ENCODE measurements around the gene EPSTI1.

Gene EPSTI1

DNA sequence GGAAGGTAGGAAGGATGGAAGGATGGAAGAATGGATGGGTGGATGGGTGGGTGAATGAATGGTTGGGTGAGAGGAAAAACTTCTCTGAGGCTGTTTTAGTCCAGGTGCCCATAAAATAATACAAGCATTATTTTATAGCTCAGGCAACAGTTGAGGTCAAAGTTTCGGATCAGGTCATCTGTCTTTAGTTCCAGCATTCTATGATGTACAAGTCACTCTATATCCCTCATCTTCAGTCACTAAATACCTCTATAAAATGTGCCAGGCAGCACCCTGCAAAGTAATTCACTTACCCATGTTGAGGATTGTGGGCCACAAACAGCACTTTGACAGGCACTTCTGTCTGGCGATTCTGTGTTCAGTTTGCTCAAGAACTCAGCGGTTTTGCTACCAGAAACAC lies 66.0 kb downstream of the EPSTI1 start:
- Mint-ChIP-seq H3K36me3 (peaks cover 58% of the 10 kb centered on the region), H3K9me3 (no peaks in the 10 kb centered on the region), H3K4me1 (no peaks in the 10 kb centered on the region), H3K27ac (no peak overlapping the region), H3K4me3 (no peak overlapping the region), H3K27me3 (no peaks in the 10 kb centered on the region)
- DNase-seq (ENCODE audit: low spot score in 2 of 2), result no peak
- no peak for ATAC-seq (ENCODE audit: low read depth)

- no peak overlapping the region for H3K4me3 Mint-ChIP-seq
- no peak overlapping the region for H3K27ac Mint-ChIP-seq
- no peaks in the 10 kb centered on the region for H3K27me3 Mint-ChIP-seq
- no peak for DNase-seq (ENCODE audit: low spot score in 2 of 2)
- H3K9me3 Mint-ChIP-seq, result no peaks in the 10 kb centered on the region
- peaks cover 60% of the 10 kb centered on the region for H3K36me3 Mint-ChIP-seq
- ATAC-seq (ENCODE audit: low read depth), result no peak
- no peaks in the 10 kb centered on the region for H3K4me1 Mint-ChIP-seq
Observed at GRCh38 chr13:42925626-42926025, 66.4 kb downstream of the EPSTI1 start.

DNA sequence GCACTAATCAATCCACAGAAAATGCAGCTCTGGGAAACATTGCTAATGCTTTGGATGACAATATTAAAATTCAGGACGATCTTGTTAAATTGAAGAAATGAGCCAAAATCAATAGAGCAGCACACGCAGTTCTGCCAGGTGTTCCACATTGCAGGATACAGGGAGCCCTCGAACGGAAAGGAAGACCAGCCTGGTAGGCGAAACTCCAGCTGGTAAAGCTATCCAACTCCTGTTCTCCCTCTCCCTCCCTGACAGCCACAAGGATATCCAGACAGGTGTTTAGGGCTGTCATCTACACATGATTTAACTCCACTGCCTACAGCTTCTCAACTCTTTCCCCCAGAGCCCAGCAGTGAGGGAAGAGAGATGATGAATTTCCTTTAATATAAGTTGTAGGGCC lies 67.7 kb downstream of the EPSTI1 start:
- Mint-ChIP-seq H3K27me3 (no peaks in the 10 kb centered on the region), H3K27ac (no peak overlapping the region), H3K4me1 (no peaks in the 10 kb centered on the region), H3K9me3 (no peaks in the 10 kb centered on the region), H3K36me3 (peaks cover 67% of the 10 kb centered on the region), H3K4me3 (no peak overlapping the region)
- no peak for DNase-seq (ENCODE audit: low spot score in 2 of 2)
- no peak for ATAC-seq (ENCODE audit: low read depth)

- H3K27me3 Mint-ChIP-seq, result no peaks in the 10 kb centered on the region
- no peaks in the 10 kb centered on the region for H3K4me1 Mint-ChIP-seq
- H3K4me3 Mint-ChIP-seq, result no peak overlapping the region
- ATAC-seq (ENCODE audit: low read depth) (no peak), DNase-seq (ENCODE audit: low spot score in 2 of 2) (no peak)
- H3K27ac Mint-ChIP-seq, result no peak overlapping the region
- peaks cover 27% of the 10 kb centered on the region for H3K36me3 Mint-ChIP-seq
- H3K9me3 Mint-ChIP-seq, result no peaks in the 10 kb centered on the region
Observed at GRCh38 chr13:42907745-42908144, 84.3 kb downstream of the EPSTI1 start.

DNA sequence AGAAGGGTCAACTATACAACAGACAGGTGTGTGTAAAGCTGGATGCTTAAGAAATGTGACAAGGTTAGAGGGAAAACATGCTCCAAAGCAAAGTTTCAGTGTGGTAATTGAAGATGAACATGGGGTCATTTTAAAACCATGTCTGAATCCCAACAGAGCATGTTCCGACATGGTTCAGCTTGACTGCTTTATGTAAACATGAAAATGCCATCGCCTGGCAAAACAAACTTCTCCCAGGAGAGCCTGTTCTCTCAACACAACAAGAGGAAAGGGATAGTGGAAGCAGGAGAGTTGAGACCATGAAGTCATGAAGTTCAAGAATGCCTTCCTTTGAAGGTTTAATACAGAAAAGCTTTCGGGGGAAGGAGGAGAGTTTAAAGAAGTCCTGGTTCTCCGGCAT lies 85.8 kb downstream of the EPSTI1 start:
- H3K27me3 Mint-ChIP-seq, result no peaks in the 10 kb centered on the region
- H3K4me1 Mint-ChIP-seq, result no peaks in the 10 kb centered on the region

DNA sequence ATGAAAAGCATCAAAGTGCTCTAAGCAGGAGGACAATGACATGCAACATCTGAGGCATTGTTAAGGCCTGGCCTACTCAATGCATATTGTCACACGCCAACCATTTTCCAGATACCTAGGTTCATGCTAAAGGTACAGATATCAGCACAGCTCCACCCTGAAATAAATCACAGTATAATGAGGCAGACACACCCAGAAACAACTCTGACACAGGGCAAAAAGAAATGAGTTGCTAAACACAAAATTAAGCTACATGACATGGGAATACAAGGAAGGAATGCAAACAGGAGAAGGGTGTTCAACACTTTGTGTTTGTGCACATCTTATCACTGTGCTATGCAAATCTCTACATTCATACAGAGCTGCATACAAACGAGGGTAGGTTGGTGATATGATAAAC lies 86.5 kb downstream of the EPSTI1 start:
- H3K27me3 Mint-ChIP-seq, result no peaks in the 10 kb centered on the region
- H3K36me3 Mint-ChIP-seq, result peaks cover 28% of the 10 kb centered on the region
- ATAC-seq (ENCODE audit: low read depth), result no peak
- H3K4me3 Mint-ChIP-seq, result no peak overlapping the region
- H3K27ac Mint-ChIP-seq, result no peak overlapping the region
- H3K4me1 Mint-ChIP-seq, result no peaks in the 10 kb centered on the region
- H3K9me3 Mint-ChIP-seq, result no peaks in the 10 kb centered on the region
- DNase-seq (ENCODE audit: low spot score in 2 of 2), result no peak

More for the DNA sequence above, 85.8 kb downstream of the EPSTI1 start:
- Mint-ChIP-seq H3K9me3 (no peaks in the 10 kb centered on the region), H3K4me3 (no peak overlapping the region), H3K27ac (no peak overlapping the region), H3K36me3 (peaks cover 30% of the 10 kb centered on the region)
- DNase-seq (ENCODE audit: low spot score in 2 of 2) (no peak), ATAC-seq (ENCODE audit: low read depth) (no peak)

GRCh38 chr13:42899266-42899665 lies 92.8 kb downstream of the EPSTI1 start:
- Mint-ChIP-seq H3K36me3 (peaks cover 30% of the 10 kb centered on the region), H3K4me3 (no peak overlapping the region), H3K27me3 (no peaks in the 10 kb centered on the region), H3K4me1 (peaks cover 2% of the 10 kb centered on the region), H3K9me3 (no peaks in the 10 kb centered on the region), H3K27ac (no peak overlapping the region)
- ATAC-seq (ENCODE audit: low read depth), result no peak
- DNase-seq (ENCODE audit: low spot score in 2 of 2), result no peak

GRCh38 chr13:42895776-42896175 lies 96.3 kb downstream of the EPSTI1 start:
- DNase-seq (ENCODE audit: low spot score in 2 of 2), result no peak

DNA sequence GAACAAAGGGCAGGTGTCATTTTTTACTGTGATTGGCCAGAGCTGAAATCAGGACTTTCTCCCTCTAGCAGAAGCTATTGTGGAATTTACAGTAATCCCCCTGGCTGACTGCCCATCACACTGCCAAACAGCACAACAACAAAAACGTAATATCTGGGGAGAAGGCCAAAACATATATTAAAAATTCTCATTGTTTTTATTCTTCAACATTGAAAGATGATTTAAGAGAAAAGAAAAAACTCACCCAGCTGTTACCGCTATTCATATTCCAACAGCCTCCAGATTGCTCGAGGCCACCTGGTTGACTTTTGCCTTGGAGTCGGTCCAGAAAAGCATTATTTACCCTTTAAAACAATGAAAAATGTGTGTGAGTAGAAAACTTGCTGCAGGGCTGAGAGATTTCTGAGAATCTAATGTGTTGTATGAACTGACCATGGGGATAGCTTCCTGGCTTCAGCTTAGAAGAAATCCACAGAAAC lies 97.2 kb downstream of the EPSTI1 start:
- ATAC-seq (ENCODE audit: low read depth) (no peak), DNase-seq (ENCODE audit: low spot score in 2 of 2) (no peak)
- no peaks in the 10 kb centered on the region for H3K9me3 Mint-ChIP-seq
- no peak overlapping the region for H3K27ac Mint-ChIP-seq
- H3K4me1 Mint-ChIP-seq, result peaks cover 2% of the 10 kb centered on the region
- H3K27me3 Mint-ChIP-seq, result no peaks in the 10 kb centered on the region
- H3K4me3 Mint-ChIP-seq, result no peak overlapping the region
- H3K36me3 Mint-ChIP-seq, result peaks cover 17% of the 10 kb centered on the region

More at GRCh38 chr13:42895776-42896175, 96.3 kb downstream of the EPSTI1 start:
- peaks cover 2% of the 10 kb centered on the region for H3K4me1 Mint-ChIP-seq
- no peaks in the 10 kb centered on the region for H3K27me3 Mint-ChIP-seq
- H3K4me3 Mint-ChIP-seq, result no peak overlapping the region
- H3K36me3 Mint-ChIP-seq, result peaks cover 17% of the 10 kb centered on the region
- no peak for ATAC-seq (ENCODE audit: low read depth)
- no peak overlapping the region for H3K27ac Mint-ChIP-seq
- no peaks in the 10 kb centered on the region for H3K9me3 Mint-ChIP-seq

- DNase-seq (ENCODE audit: low spot score in 2 of 2) (no peak), ATAC-seq (ENCODE audit: low read depth) (no peak)
- no peaks in the 10 kb centered on the region for H3K9me3 Mint-ChIP-seq
- H3K4me1 Mint-ChIP-seq, result no peaks in the 10 kb centered on the region
- H3K27ac Mint-ChIP-seq, result no peak overlapping the region
- no peak overlapping the region for H3K4me3 Mint-ChIP-seq
- no peaks in the 10 kb centered on the region for H3K27me3 Mint-ChIP-seq
- H3K36me3 Mint-ChIP-seq, result peaks cover 22% of the 10 kb centered on the region
Observed at GRCh38 chr13:42893214-42893671, 98.8 kb downstream of the EPSTI1 start.

- no peak overlapping the region for H3K4me3 Mint-ChIP-seq
- H3K4me1 Mint-ChIP-seq, result no peaks in the 10 kb centered on the region
- no peaks in the 10 kb centered on the region for H3K27me3 Mint-ChIP-seq
- H3K36me3 Mint-ChIP-seq, result peaks cover 21% of the 10 kb centered on the region
- no peaks in the 10 kb centered on the region for H3K9me3 Mint-ChIP-seq
- H3K27ac Mint-ChIP-seq, result no peak overlapping the region
- DNase-seq (ENCODE audit: low spot score in 2 of 2) (no peak), ATAC-seq (ENCODE audit: low read depth) (no peak)
Observed at GRCh38 chr13:42892760-42893159, 99.3 kb downstream of the EPSTI1 start.

DNA sequence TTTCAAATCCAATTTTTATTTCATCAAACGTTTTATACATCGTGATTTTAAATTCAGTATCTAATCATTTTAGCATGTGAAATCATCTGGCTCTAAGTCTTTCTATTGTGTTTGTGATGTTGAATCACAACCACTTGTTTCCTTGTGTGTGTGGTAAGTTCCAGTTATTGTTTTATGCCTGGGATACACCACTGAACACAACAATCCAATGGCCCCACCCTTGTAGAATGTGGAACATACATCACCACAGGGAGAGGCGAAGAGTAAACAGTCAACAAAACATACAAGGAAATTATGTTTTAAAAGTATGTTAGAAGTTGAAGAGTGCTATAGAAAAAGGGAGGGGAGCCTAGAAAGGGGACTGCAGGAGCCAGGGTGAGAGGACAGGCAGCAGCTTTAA lies 100.5 kb downstream of the EPSTI1 start:
- no peak for DNase-seq (ENCODE audit: low spot score in 2 of 2)
- H3K36me3 Mint-ChIP-seq, result peaks cover 19% of the 10 kb centered on the region
- no peaks in the 10 kb centered on the region for H3K27me3 Mint-ChIP-seq
- no peaks in the 10 kb centered on the region for H3K4me1 Mint-ChIP-seq
- H3K4me3 Mint-ChIP-seq, result no peak overlapping the region
- H3K9me3 Mint-ChIP-seq, result no peaks in the 10 kb centered on the region
- no peak overlapping the region for H3K27ac Mint-ChIP-seq
- ATAC-seq (ENCODE audit: low read depth), result no peak

DNA sequence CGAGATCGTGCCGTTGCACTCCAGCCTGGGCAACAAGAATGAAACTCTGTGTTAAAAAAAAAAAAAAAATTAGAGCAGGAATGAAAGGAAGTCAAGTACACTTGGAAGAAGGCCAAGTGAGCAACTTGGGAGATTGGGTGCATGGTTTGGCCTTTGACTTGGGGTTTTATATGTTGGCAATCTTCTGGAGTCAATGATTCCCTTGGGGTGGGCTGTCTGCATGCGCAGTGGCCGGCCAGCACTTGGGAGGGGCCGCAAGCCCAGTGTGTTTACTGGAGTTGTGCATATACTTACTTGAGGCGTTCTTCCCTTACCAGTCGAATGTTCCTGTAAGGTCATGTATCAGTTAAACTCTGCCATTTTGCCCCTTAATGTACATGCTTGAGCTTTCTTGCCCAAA lies 106.7 kb downstream of the EPSTI1 start:
- H3K27me3 Mint-ChIP-seq, result no peaks in the 10 kb centered on the region
- DNase-seq (ENCODE audit: low spot score in 2 of 2), result no peak
- no peak overlapping the region for H3K27ac Mint-ChIP-seq
- H3K4me3 Mint-ChIP-seq, result no peak overlapping the region
- no peak for ATAC-seq (ENCODE audit: low read depth)
- H3K9me3 Mint-ChIP-seq, result no peaks in the 10 kb centered on the region
- H3K36me3 Mint-ChIP-seq, result peaks cover 16% of the 10 kb centered on the region
- peaks cover 2% of the 10 kb centered on the region for H3K4me1 Mint-ChIP-seq

- DNase-seq (ENCODE audit: low spot score in 2 of 2) (no peak), ATAC-seq (ENCODE audit: low read depth) (no peak)
- Mint-ChIP-seq H3K27ac (peak overlapping the region; percentile 15), H3K36me3 (peaks cover 17% of the 10 kb centered on the region), H3K4me3 (no peak overlapping the region), H3K9me3 (no peaks in the 10 kb centered on the region), H3K27me3 (peaks cover 1% of the 10 kb centered on the region), H3K4me1 (peaks cover 7% of the 10 kb centered on the region)
Observed at GRCh38 chr13:42883771-42884467, 108.1 kb downstream of the EPSTI1 start.

- peaks cover 1% of the 10 kb centered on the region for H3K27me3 Mint-ChIP-seq
- no peak overlapping the region for H3K4me3 Mint-ChIP-seq
- no peak for ATAC-seq (ENCODE audit: low read depth)
- H3K4me1 Mint-ChIP-seq, result peaks cover 10% of the 10 kb centered on the region
- H3K27ac Mint-ChIP-seq, result no peak overlapping the region
- H3K9me3 Mint-ChIP-seq, result peaks cover 1% of the 10 kb centered on the region
- H3K36me3 Mint-ChIP-seq, result peaks cover 11% of the 10 kb centered on the region
- DNase-seq (ENCODE audit: low spot score in 2 of 2), result no peak
Observed at GRCh38 chr13:42883142-42883541, 108.9 kb downstream of the EPSTI1 start.

Measured in memory B cell (primary cell).